Measurements from ENCODE around the gene SRRM2. TPM values are rescaled to one million over a fixed set of nuclear protein-coding genes. Genes with fewer than 3 reads are reported as not detected.

The SRRM2 gene
- total RNA-seq, 1 experiment from 2014 or later: 69.0 TPM

DNA sequence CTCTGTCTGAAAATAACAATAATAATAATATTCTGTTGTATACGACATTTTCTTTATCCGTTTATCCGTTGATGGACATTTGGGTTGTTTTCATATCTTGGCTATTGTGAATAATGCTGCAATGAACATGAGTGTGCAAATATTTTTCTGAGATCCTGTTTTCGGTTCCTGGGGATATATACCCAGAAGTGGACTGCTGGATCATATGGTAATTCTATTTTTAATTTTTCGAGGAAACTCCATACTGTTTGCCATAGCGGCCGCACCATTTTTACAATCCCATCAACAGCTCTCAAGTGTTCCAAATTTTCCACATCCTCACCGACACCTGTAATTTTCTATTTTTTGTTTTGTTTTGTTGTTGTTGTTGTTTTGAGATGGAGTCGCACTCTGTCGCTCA, 40.5 kb downstream of the SRRM2 start:
- Histone ChIP-seq H3K4me3 (ENCODE audit: insufficient read depth, low read depth, low read length) (no peak overlapping the region), H3K27me3 (ENCODE audit: control insufficient read depth, insufficient read depth, low read length) (no peaks in the 10 kb centered on the region), H3K36me3 (replicated peaks; ENCODE audit: control insufficient read depth, insufficient read depth, low read length) (no peaks in the 10 kb centered on the region)
- no peak for DNase-seq

DNA sequence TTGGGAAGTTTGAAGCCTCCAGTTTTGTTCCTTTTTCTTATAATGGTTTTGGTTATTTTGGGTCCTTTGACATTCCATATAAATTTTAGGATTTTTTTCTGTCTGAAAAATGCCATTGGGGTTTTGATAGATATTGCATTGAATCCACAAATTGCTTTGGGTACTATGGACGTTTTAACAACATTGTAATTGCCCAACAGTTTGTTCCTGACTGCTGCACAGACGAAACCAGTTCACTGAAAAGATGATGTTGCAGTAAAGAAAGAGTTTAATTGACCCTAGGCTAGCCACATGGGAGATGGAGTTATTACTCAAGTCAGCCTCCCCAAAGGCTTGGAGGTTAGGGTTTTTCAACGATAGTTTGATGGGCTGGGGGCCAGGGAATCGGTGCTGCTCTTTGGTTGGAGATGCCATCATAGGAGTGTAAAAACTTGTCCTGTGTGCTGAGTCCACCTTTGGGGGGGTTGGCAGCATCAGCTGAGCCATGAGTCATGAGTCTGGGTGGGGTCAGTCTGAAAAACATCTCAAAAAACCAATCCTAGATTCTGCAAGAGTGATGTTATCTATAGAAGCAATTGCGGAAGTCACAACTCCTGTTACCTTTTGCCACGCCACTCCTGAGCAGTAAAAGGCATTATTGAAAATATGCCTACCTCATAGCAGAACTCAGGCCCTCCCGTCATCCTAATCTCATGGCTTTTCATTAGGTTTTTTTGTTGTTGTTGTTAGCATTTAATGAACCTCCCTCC, 43.1 kb downstream of the SRRM2 start:
- H3K4me3 ChIP-seq (ENCODE audit: insufficient read depth, low read depth, low read length): no peak overlapping the region
- H3K36me3 ChIP-seq (replicated peaks; ENCODE audit: control insufficient read depth, insufficient read depth, low read length): no peaks in the 10 kb centered on the region
- DNase-seq: no peak
- H3K27me3 ChIP-seq (ENCODE audit: control insufficient read depth, insufficient read depth, low read length): no peaks in the 10 kb centered on the region

DNA sequence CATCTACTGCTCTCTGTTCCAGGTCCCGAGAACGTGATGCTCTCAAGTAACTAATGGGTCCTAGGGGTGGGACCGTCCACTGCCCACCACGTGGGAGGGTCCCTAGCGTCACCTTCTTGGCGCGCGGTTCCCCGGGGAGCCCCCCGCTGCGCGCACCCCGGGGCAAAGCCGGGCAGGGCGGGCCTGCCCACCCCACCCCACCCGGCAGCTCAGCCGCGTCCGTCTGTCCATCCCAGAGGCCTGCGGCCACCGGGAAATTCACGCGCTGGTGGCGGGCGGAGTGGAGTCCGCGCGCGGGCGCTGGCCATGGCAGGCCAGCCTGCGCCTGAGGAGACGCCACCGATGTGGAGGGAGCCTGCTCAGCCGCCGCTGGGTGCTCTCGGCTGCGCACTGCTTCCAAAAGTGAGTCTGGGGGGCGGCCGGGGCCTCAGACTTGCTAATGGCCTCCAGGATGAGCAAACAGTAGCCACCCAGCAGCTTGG, 46.3 kb downstream of the SRRM2 start:
- no peaks in the 10 kb centered on the region for H3K27me3 ChIP-seq (ENCODE audit: control insufficient read depth, insufficient read depth, low read length)
- H3K4me3 ChIP-seq (ENCODE audit: insufficient read depth, low read depth, low read length): no peak overlapping the region
- no peaks in the 10 kb centered on the region for H3K36me3 ChIP-seq (replicated peaks; ENCODE audit: control insufficient read depth, insufficient read depth, low read length)
- DNase-seq: no peak

DNA sequence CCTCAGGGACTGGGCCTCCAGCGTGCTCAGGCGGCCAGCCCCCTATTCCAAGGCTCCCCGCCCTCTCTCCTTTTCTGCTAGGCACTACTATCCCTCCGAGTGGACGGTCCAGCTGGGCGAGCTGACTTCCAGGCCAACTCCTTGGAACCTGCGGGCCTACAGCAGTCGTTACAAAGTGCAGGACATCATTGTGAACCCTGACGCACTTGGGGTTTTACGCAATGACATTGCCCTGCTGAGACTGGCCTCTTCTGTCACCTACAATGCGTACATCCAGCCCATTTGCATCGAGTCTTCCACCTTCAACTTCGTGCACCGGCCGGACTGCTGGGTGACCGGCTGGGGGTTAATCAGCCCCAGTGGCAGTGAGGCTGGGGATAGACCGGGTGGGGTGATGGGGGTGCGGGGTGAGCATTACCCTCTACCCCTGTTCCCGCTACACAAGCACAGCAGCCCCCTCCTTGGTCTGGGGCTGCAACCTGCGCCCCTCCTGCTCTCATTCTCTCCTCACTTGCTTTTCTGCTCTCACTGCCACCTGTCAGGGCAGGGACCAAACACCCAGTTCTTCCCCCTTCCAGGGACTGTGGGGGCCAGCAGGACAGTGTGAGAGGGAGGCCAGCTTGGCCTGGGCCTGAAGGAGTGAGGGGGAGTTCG, 46.9 kb downstream of the SRRM2 start:
- Histone ChIP-seq H3K27me3 (ENCODE audit: control insufficient read depth, insufficient read depth, low read length) (no peaks in the 10 kb centered on the region), H3K4me3 (ENCODE audit: insufficient read depth, low read depth, low read length) (no peak overlapping the region), H3K36me3 (replicated peaks; ENCODE audit: control insufficient read depth, insufficient read depth, low read length) (no peaks in the 10 kb centered on the region)
- DNase-seq: peak; percentile 34

DNA sequence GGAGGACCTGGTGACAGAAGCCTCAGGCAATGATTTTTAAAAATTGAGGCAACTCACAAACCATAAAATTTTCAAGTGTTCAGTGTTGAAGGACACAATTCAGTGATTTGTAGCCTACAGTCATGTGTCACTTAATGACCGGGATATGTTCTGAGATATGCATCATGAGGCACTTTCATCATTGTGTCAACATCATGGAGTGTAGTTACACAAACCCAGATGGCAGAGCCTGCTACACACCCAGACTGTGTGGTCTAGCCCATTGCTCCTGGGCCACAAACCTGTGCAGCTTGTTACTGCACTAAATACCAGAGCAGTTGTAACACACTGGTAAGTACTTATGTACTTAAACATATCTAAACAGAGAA, 47.4 kb downstream of the SRRM2 start:
- H3K27me3 ChIP-seq (ENCODE audit: control insufficient read depth, insufficient read depth, low read length): no peaks in the 10 kb centered on the region
- no peaks in the 10 kb centered on the region for H3K36me3 ChIP-seq (replicated peaks; ENCODE audit: control insufficient read depth, insufficient read depth, low read length)
- no peak for DNase-seq
- H3K4me3 ChIP-seq (ENCODE audit: insufficient read depth, low read depth, low read length): no peak overlapping the region

DNA sequence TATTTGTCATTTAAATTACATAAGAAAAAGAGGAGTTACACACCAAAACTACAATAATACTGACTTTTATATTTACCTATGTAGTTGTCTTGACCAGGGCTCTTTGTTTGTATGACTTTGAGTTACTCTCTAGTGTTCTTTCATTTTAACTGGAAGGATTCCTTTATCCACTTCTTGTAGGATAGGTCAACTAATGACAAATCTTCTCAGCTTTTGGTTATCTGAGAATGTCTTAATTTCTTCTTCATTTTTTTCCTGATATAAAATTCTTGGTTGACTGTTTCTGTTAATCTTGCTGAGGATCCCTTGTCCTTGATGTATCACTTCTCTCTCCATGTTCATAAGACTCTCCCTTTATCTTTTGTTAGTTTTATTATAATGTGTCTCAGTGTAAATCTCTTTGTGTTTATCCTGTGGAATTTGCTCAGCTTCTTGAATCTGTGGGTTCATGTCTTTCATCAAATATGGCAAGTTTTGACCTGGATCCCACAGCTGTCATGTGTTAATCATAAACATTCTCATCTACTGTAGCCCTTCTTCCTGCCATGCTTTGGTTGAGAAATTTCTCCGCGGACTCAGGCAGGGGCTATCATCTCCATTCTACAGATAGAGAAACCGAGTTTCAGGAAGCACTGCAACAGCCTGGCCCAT, 51.2 kb downstream of the SRRM2 start:
- Histone ChIP-seq H3K36me3 (replicated peaks; ENCODE audit: control insufficient read depth, insufficient read depth, low read length) (no peaks in the 10 kb centered on the region), H3K27me3 (ENCODE audit: control insufficient read depth, insufficient read depth, low read length) (no peaks in the 10 kb centered on the region), H3K4me3 (ENCODE audit: insufficient read depth, low read depth, low read length) (no peak overlapping the region)
- no peak for DNase-seq

DNA sequence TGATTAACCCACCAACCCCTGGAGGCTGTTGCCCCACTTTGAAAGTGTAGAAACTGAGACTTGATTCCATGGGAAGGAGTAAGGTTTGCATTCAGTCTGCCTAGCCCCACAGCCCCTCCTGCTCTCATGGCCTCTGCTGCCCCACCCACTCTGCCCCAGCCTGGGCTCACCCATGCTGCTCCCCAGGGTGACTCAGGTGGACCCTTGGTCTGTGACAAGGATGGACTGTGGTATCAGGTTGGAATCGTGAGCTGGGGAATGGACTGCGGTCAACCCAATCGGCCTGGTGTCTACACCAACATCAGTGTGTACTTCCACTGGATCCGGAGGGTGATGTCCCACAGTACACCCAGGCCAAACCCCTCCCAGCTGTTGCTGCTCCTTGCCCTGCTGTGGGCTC, 52.3 kb downstream of the SRRM2 start:
- H3K4me3 ChIP-seq (ENCODE audit: insufficient read depth, low read depth, low read length): no peak overlapping the region
- DNase-seq: no peak
- no peaks in the 10 kb centered on the region for H3K36me3 ChIP-seq (replicated peaks; ENCODE audit: control insufficient read depth, insufficient read depth, low read length)
- no peaks in the 10 kb centered on the region for H3K27me3 ChIP-seq (ENCODE audit: control insufficient read depth, insufficient read depth, low read length)

DNA sequence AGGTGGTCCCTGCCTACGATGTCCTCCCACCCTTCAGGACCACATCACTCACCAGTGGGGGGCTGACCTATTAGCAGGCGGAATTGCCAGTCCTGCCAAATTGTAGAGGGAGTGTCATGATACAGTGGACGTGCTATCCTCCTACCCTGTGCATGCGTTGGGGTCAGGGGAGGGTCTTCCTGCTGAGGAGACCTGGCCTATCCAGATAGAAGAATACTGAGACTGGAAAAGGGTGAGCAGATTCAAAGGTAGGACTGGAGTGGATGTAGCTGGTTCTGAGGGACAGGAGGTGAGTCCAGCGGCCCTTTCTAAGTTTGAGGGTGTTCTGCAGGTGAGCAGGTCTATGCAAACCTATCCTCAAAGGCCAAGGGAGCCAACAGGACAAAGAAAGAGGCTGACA, 53.8 kb downstream of the SRRM2 start:
- Histone ChIP-seq H3K27me3 (ENCODE audit: control insufficient read depth, insufficient read depth, low read length) (no peaks in the 10 kb centered on the region), H3K36me3 (replicated peaks; ENCODE audit: control insufficient read depth, insufficient read depth, low read length) (no peaks in the 10 kb centered on the region), H3K4me3 (ENCODE audit: insufficient read depth, low read depth, low read length) (no peak overlapping the region)
- DNase-seq: no peak

DNA sequence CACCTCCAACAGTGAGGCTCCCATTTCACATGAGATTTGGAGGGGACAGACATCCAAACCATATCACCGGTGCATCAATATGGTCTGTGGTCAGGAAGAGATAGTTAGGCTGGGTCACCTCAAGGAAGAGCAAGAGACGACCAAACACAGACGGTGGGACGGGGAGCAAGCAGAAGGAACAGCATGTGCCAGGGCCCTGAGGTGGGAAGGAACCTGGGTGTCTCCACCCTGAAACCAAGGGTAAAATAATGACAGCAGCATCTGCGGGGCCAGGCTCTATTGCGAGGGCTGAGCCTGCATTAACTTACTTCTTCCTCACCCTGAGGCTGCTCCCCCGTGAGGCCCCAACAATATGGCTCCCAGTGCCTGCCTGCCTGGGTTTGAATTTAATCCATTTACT, 55.7 kb downstream of the SRRM2 start:
- Histone ChIP-seq H3K36me3 (replicated peaks; ENCODE audit: control insufficient read depth, insufficient read depth, low read length) (no peaks in the 10 kb centered on the region), H3K4me3 (ENCODE audit: insufficient read depth, low read depth, low read length) (no peak overlapping the region), H3K27me3 (ENCODE audit: control insufficient read depth, insufficient read depth, low read length) (no peaks in the 10 kb centered on the region; the same call in 1 of the 2 replicates)
- DNase-seq: no peak

DNA sequence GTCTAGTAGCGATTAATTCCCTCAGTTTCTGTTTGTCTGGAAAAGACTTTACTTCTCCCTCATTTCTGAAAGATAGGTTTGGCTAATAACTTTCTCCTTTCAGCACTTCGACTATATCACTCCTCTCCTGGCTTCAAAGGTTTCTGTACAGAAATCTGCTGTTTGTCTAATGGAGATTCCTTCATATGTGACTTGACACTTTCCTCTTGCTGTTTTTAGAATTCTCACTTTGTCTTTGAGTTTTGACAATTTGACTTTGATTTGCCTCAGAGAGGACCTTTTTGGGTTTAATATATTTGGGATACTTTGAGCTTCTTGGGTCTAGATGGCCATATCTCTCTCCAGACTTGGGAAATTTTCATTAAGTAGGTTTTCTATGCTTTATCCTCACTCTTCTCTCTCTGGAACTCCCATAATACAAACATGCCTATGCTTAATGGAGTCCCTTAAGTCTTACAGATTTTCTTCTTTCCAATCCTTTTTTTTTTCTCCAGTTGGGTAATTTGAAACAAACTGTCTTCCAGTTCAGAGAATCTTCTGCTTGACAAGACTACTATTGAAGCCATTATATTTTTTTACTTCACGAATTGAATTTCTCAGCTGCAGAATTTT, 56.8 kb downstream of the SRRM2 start:
- H3K36me3 ChIP-seq (replicated peaks; ENCODE audit: control insufficient read depth, insufficient read depth, low read length): no peaks in the 10 kb centered on the region
- DNase-seq: no peak
- H3K4me3 ChIP-seq (ENCODE audit: insufficient read depth, low read depth, low read length): no peak overlapping the region
- H3K27me3 ChIP-seq (ENCODE audit: control insufficient read depth, insufficient read depth, low read length): no peaks in the 10 kb centered on the region; the same call in 1 of the 2 replicates

DNA sequence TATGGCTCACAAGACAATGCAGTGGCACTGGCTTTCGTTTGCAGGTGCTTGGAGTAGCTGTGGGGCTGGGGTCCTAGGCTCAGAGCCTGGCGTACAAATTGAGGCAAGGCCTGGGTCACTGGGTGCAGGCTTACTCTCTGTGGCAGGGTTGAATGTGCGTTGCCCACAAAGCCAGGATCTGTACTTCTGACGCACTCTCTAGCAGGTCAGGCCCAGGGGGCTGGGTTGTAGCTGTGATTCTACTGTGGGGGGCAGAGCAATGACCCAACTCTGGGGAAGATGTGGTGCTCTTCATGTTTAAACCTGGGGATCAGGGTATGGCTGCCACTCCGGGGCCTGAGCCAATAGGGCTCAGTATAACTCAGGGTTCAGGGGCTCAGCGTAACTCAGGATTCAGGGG, 58.2 kb downstream of the SRRM2 start:
- Histone ChIP-seq H3K27me3 (ENCODE audit: control insufficient read depth, insufficient read depth, low read length) (no peaks in the 10 kb centered on the region; the same call in 1 of the 2 replicates), H3K36me3 (replicated peaks; ENCODE audit: control insufficient read depth, insufficient read depth, low read length) (no peaks in the 10 kb centered on the region), H3K4me3 (ENCODE audit: insufficient read depth, low read depth, low read length) (no peak overlapping the region)
- no peak for DNase-seq

DNA sequence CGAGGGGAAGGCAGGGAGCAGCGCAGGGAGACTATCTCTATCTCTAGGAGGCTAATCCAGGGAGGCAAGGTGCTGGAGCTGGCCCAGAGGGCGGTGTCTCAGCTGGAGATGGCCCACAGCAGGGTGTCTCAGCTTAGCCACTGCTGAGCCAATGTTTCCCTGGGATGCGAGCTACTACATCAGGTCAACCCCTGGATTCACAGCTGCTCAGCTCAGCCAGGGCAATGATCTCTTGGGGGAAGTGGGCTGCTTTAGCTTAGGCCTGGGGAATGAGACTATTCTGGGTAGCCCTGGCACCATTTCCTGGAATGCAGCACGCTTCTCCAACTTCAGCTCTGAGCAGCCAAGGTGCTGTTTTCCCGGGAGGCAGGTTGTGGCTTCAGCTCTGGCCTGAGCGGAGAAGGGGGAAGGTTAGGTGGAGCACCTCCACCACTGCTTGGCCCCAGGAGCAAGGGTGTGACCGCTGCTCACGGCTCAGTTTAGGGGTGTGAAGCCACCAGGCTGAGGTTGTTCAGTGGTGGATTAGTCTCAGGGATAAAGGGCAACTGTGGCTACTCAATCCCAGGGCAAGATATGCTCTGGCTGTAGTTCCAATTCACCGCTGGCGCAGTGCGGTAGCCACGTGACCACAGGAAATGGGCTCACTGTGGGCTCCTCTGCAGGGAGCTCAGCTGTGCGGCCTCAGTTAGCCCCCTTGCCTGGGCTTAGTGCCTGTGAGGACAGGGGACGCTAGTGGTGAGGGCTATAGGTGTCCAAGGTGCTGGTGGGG, 59.4 kb downstream of the SRRM2 start:
- Histone ChIP-seq H3K27me3 (ENCODE audit: control insufficient read depth, insufficient read depth, low read length) (no peaks in the 10 kb centered on the region; the same call in 1 of the 2 replicates), H3K4me3 (ENCODE audit: insufficient read depth, low read depth, low read length) (no peak overlapping the region), H3K36me3 (replicated peaks; ENCODE audit: control insufficient read depth, insufficient read depth, low read length) (no peaks in the 10 kb centered on the region)
- DNase-seq: peak; percentile 39

DNA sequence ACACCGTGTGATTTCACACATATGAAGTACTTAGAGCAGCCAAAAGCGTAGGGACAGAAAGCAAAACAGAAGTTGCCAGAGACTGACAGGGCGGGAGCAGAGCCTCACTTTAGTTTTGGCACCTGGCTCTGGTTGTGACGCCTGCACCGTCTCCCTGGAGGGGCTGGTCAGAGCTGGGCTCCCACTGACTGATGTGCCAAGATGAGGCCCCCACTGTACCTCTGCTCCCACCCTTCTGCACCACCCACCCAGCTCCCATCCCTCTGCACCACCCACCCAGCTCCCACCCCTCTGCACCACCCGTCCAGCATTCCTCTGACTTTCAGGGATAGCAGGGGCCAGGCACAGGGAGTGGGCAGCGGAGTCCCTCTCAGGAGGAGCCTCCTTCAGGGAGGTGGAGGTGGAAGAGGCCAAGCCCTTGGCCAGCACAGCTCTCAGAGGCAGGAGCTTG, 61.4 kb downstream of the SRRM2 start:
- H3K4me3 ChIP-seq (ENCODE audit: insufficient read depth, low read depth, low read length): no peak overlapping the region
- H3K36me3 ChIP-seq (replicated peaks; ENCODE audit: control insufficient read depth, insufficient read depth, low read length): no peaks in the 10 kb centered on the region
- H3K27me3 ChIP-seq (ENCODE audit: control insufficient read depth, insufficient read depth, low read length): no peaks in the 10 kb centered on the region; the same call in 1 of the 2 replicates
- peak; percentile 37 for DNase-seq
